ENCODE measurements around the gene STEAP1.
"Not testable (repeated sequence)": the region's sequence is repeated elsewhere in the genome, so short reads cannot be mapped to it uniquely, and the experiment has no call there.

The STEAP1 gene
- long read RNA-seq, partial matches to known transcripts: 0 of 3 reads
- long read RNA-seq, other reads (novel, unspliced or antisense): 0 of 3 reads

DNA sequence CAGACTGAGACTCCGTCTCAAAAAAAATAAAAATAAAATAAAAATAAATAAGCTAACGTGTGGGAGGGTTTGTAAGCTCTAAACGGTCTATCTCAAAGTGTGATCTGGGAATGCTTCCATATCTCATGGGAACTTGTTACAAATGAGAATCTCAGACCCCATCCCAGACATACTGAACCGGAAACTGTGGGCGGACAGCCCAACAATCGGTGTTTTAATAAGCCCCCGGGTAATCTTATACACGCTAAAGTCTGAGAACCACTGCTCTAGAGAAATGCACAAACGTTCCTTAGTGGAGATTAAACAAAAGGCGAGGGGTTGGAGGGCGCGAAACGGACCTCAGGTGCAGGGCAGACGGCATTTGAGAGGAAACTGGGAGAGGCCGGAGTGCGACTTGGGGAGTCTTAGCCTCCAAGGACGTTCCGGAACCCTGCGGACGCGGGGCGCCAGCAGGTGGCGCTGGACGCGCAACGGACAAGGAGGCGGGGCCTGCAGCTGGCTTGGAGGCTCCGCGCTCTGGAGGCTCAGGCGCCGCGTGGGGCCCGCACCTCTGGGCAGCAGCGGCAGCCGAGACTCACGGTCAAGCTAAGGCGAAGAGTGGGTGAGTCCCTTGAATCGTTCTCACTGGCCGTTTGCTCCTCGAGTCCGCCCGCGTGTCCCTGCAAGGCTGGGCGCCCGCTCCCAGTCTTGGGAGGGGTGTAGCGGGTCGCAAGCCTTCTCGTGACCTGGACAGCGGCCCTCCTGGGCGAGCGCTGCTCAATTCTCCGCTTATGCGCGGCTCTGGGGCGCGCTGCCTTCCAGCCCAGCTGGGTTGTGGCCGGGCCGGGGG is at the start of gene STEAP1:
TSS of gene STEAP1 (plus strand) at position 527 of the 829 bp plus-strand sequence. CDS start 5,320 bp downstream, outside the sequence.
- TF ChIP-seq, protein P1, sequence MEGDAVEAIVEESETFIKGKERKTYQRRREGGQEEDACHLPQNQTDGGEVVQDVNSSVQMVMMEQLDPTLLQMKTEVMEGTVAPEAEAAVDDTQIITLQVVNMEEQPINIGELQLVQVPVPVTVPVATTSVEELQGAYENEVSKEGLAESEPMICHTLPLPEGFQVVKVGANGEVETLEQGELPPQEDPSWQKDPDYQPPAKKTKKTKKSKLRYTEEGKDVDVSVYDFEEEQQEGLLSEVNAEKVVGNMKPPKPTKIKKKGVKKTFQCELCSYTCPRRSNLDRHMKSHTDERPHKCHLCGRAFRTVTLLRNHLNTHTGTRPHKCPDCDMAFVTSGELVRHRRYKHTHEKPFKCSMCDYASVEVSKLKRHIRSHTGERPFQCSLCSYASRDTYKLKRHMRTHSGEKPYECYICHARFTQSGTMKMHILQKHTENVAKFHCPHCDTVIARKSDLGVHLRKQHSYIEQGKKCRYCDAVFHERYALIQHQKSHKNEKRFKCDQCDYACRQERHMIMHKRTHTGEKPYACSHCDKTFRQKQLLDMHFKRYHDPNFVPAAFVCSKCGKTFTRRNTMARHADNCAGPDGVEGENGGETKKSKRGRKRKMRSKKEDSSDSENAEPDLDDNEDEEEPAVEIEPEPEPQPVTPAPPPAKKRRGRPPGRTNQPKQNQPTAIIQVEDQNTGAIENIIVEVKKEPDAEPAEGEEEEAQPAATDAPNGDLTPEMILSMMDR (IDR thresholded peaks at IDR 0.05; ENCODE audit: insufficient read depth, low read length): peak; percentile 62
- H3K27me3 ChIP-seq (ENCODE audit: insufficient read depth, poor library complexity, severe bottlenecking); H3K27ac ChIP-seq (replicated peaks): not testable (repeated sequence)
- H3K4me3 ChIP-seq (replicated peaks; ENCODE audit: insufficient read depth, low read length): peak within 1 kb of the TSS; percentile 36
- peak; percentile 53 to 78 for DNase-seq (ENCODE audit: low read depth in 1 of 2, low spot score in 1 of 2)

DNA sequence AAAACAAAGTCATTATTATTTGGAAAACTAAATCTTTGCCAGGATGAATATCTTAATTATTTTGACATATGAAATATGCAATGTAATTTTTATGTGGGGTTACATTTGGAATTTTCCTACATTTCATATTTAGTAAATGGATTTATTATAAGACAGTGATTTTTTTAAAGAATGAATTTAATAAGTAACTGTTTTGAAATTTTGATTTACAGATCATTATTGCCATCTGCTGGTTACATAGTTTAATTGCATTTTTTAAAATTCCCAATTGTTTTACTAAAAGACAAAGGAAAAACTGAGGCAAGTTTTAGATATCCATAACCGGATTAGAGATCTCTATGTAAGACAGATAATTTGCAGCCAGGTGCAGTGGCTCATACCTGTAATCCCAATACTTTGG is 39.3 kb upstream of the STEAP1 start:
- not testable (repeated sequence) for H3K4me3 ChIP-seq (replicated peaks; ENCODE audit: insufficient read depth, low read length); DNase-seq (ENCODE audit: low read depth in 1 of 2, low spot score in 1 of 2); H3K27ac ChIP-seq (replicated peaks)
- peaks cover 16% of the 10 kb centered on the region for H3K27me3 ChIP-seq (ENCODE audit: insufficient read depth, poor library complexity, severe bottlenecking)

GRCh38 chr7:90118551-90119177 is 35.6 kb upstream of the STEAP1 start:
- not testable (repeated sequence) for H3K4me3 ChIP-seq (replicated peaks; ENCODE audit: insufficient read depth, low read length); H3K27ac ChIP-seq (replicated peaks); DNase-seq (ENCODE audit: low read depth in 1 of 2, low spot score in 1 of 2)
- peaks cover 16% of the 10 kb centered on the region for H3K27me3 ChIP-seq (ENCODE audit: insufficient read depth, poor library complexity, severe bottlenecking)

GRCh38 chr7:90119178-90119971 is 34.9 kb upstream of the STEAP1 start:
- no peak for TF ChIP-seq POLR2AphosphoS5 (IDR thresholded peaks at IDR 0.05; ENCODE audit: low read depth)
- TF ChIP-seq, protein P2, sequence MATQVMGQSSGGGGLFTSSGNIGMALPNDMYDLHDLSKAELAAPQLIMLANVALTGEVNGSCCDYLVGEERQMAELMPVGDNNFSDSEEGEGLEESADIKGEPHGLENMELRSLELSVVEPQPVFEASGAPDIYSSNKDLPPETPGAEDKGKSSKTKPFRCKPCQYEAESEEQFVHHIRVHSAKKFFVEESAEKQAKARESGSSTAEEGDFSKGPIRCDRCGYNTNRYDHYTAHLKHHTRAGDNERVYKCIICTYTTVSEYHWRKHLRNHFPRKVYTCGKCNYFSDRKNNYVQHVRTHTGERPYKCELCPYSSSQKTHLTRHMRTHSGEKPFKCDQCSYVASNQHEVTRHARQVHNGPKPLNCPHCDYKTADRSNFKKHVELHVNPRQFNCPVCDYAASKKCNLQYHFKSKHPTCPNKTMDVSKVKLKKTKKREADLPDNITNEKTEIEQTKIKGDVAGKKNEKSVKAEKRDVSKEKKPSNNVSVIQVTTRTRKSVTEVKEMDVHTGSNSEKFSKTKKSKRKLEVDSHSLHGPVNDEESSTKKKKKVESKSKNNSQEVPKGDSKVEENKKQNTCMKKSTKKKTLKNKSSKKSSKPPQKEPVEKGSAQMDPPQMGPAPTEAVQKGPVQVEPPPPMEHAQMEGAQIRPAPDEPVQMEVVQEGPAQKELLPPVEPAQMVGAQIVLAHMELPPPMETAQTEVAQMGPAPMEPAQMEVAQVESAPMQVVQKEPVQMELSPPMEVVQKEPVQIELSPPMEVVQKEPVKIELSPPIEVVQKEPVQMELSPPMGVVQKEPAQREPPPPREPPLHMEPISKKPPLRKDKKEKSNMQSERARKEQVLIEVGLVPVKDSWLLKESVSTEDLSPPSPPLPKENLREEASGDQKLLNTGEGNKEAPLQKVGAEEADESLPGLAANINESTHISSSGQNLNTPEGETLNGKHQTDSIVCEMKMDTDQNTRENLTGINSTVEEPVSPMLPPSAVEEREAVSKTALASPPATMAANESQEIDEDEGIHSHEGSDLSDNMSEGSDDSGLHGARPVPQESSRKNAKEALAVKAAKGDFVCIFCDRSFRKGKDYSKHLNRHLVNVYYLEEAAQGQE (IDR thresholded peaks at IDR 0.05; ENCODE audit: insufficient replicate concordance, low read depth): no peak
- TF ChIP-seq, protein P1 (IDR thresholded peaks at IDR 0.05; ENCODE audit: insufficient read depth, low read length): no peak
- TF ChIP-seq GABPA (IDR thresholded peaks at IDR 0.05; ENCODE audit: low read depth): no peak
- no peak for TF ChIP-seq SPI1 (IDR thresholded peaks at IDR 0.05; ENCODE audit: borderline replicate concordance, low read depth)
- H3K27ac ChIP-seq (replicated peaks): no peak overlapping the region
- peak overlapping the region; percentile 15; the same call in 1 of the 2 replicates for H3K4me3 ChIP-seq (replicated peaks; ENCODE audit: insufficient read depth, low read length)
- peaks cover 16% of the 10 kb centered on the region for H3K27me3 ChIP-seq (ENCODE audit: insufficient read depth, poor library complexity, severe bottlenecking)
- peak in 1 of 2 experiments; percentile 26 for DNase-seq (ENCODE audit: low read depth in 1 of 2, low spot score in 1 of 2)

GRCh38 chr7:90120205-90120604 is 34.1 kb upstream of the STEAP1 start:
- not testable (repeated sequence) for H3K27ac ChIP-seq (replicated peaks); H3K4me3 ChIP-seq (replicated peaks; ENCODE audit: insufficient read depth, low read length); DNase-seq (ENCODE audit: low read depth in 1 of 2, low spot score in 1 of 2)
- peaks cover 16% of the 10 kb centered on the region for H3K27me3 ChIP-seq (ENCODE audit: insufficient read depth, poor library complexity, severe bottlenecking)

GRCh38 chr7:90131746-90132145 is 22.5 kb upstream of the STEAP1 start:
- H3K4me3 ChIP-seq (replicated peaks; ENCODE audit: insufficient read depth, low read length); H3K27me3 ChIP-seq (ENCODE audit: insufficient read depth, poor library complexity, severe bottlenecking); DNase-seq (ENCODE audit: low read depth in 1 of 2, low spot score in 1 of 2); H3K27ac ChIP-seq (replicated peaks): not testable (repeated sequence)

- H3K4me3 ChIP-seq (replicated peaks; ENCODE audit: insufficient read depth, low read length); H3K27me3 ChIP-seq (ENCODE audit: insufficient read depth, poor library complexity, severe bottlenecking); DNase-seq (ENCODE audit: low read depth in 1 of 2, low spot score in 1 of 2); H3K27ac ChIP-seq (replicated peaks): not testable (repeated sequence)
These were observed 6.9 kb upstream of the STEAP1 start for GRCh38 chr7:90147079-90147960.
